Lower lobe of right lung (tissue), 2 donors: Measurements from ENCODE around the gene ATG4D. TPM values are rescaled to one million over a fixed set of nuclear protein-coding genes. Genes with fewer than 3 reads are reported as not detected.
"Not testable (repeated sequence)": the region's sequence is repeated elsewhere in the genome, so short reads cannot be mapped to it uniquely, and the experiment has no call there.

Experiments
- ATAC-seq, 2 donors: fragments of 200-7000 bp; cut with Tn5 transposase; one replicate each; pipeline ENCODE4 v1.9.1; 2020 to 2022; ENCODE audit warnings: mild to moderate bottlenecking in 2 of 2, moderate library complexity in 2 of 2
- DNase-seq: peaks from one replicate; pipeline ENCODE4 v3.0.0-alpha.2; 2020
- H3K27ac ChIP-seq: fragments of 200-600 bp; one replicate; pipeline ENCODE4 v1.8.0; 2022
- H3K27me3 ChIP-seq: fragments of 200-600 bp; one replicate; pipeline ENCODE4 v1.8.0; 2022; ENCODE audit warnings: low read depth
- H3K36me3 ChIP-seq: fragments of 200-600 bp; one replicate; pipeline ENCODE4 v1.8.0; 2022; ENCODE audit warnings: mild to moderate bottlenecking
- H3K4me1 ChIP-seq: fragments of 200-600 bp; one replicate; pipeline ENCODE4 v1.8.0; 2022
- H3K4me3 ChIP-seq: fragments of 200-600 bp; one replicate; pipeline ENCODE4 v1.8.0; 2022; ENCODE audit warnings: mild to moderate bottlenecking
- H3K9me3 ChIP-seq: fragments of 200-600 bp; one replicate; pipeline ENCODE4 v1.8.0; 2022
- intact Hi-C: fragments of 100-400 bp; cut with DNase I; formaldehyde crosslinking; loops from one replicate; pipeline ENCODE4 v1.11.0; 2022
- total RNA-seq: library from RNA; stranded (reverse); fragmentation: NEBNext Ultra II Directional; extraction: Animal tissue kit (Norgen Biotek cat#: 25700); gene quantifications from one replicate; pipeline ENCODE4 v1.2.1, GENCODE V29; 2021
- TF ChIP-seq, protein P1 (sequence below): fragments of 200-600 bp; IDR thresholded peaks from one replicate; pipeline ENCODE4 v1.8.0; 2022; ENCODE audit warnings: antibody characterized with exemption, mild to moderate bottlenecking
- donor health status: DM: no; HTN: yes; CAD: no; lungs with severe emphysema.

The ATG4D gene
- total RNA-seq, 1 donor from 2014 or later = 22.9 TPM

GRCh38 chr19:10550336-10550735 lies 6.6 kb downstream of the ATG4D start:
- H3K4me1 ChIP-seq = peaks cover 8% of the 10 kb centered on the region
- TF ChIP-seq, protein P1, sequence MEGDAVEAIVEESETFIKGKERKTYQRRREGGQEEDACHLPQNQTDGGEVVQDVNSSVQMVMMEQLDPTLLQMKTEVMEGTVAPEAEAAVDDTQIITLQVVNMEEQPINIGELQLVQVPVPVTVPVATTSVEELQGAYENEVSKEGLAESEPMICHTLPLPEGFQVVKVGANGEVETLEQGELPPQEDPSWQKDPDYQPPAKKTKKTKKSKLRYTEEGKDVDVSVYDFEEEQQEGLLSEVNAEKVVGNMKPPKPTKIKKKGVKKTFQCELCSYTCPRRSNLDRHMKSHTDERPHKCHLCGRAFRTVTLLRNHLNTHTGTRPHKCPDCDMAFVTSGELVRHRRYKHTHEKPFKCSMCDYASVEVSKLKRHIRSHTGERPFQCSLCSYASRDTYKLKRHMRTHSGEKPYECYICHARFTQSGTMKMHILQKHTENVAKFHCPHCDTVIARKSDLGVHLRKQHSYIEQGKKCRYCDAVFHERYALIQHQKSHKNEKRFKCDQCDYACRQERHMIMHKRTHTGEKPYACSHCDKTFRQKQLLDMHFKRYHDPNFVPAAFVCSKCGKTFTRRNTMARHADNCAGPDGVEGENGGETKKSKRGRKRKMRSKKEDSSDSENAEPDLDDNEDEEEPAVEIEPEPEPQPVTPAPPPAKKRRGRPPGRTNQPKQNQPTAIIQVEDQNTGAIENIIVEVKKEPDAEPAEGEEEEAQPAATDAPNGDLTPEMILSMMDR = no peak
- H3K27me3 ChIP-seq = no peaks in the 10 kb centered on the region
- H3K36me3 ChIP-seq = peaks cover 98% of the 10 kb centered on the region
- no peak for ATAC-seq
- intact Hi-C loops = no loop called here
- DNase-seq = no peak
- H3K9me3 ChIP-seq = no peaks in the 10 kb centered on the region
- H3K4me3 ChIP-seq = no peak overlapping the region
- H3K27ac ChIP-seq = no peak overlapping the region

GRCh38 chr19:10551006-10551405 lies 7.3 kb downstream of the ATG4D start:
- DNase-seq, H3K4me3 ChIP-seq, intact Hi-C loops, H3K27ac ChIP-seq, ATAC-seq, H3K9me3 ChIP-seq, H3K4me1 ChIP-seq, H3K27me3 ChIP-seq: not testable (repeated sequence)
- H3K36me3 ChIP-seq = peaks cover 98% of the 10 kb centered on the region

DNA sequence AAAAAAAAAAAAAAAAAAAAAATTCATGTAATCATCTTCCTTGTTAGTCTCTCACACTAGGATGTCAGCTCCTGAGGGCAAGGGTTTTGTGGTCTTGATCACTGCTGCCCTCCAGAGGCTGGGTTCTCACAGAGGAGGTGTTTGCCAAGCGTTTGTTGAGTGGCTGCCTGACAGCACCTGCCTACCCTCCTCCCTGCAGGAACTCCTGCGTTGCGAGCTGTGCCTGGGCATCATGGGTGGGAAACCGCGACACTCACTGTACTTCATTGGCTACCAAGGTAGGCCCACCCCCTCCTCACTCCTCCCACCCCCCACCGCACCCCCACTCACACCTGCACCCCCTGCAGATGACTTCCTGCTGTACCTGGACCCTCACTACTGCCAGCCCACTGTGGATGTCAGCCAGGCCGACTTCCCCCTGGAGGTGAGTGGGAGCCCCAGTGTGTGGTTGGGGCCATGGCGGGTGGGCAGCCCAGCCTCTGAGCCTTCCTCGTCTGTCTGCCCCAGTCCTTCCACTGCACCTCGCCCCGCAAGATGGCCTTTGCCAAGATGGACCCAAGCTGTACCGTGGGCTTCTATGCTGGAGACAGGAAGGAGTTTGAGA lies 8.1 kb downstream of the ATG4D start:
- H3K36me3 ChIP-seq = peaks cover 98% of the 10 kb centered on the region
- no peaks in the 10 kb centered on the region for H3K9me3 ChIP-seq
- H3K27me3 ChIP-seq = no peaks in the 10 kb centered on the region
- DNase-seq = no peak
- intact Hi-C loops = no loop called here
- ATAC-seq = peak in 1 of 2 donors; percentile 21
- no peak overlapping the region for H3K27ac ChIP-seq
- H3K4me3 ChIP-seq = no peak overlapping the region
- TF ChIP-seq, protein P1 = no peak
- peaks cover 6% of the 10 kb centered on the region for H3K4me1 ChIP-seq

GRCh38 chr19:10552510-10553053 lies 8.9 kb downstream of the ATG4D start:
- intact Hi-C loops = no loop called here
- peaks cover 6% of the 10 kb centered on the region for H3K4me1 ChIP-seq
- no peak overlapping the region for H3K4me3 ChIP-seq
- no peaks in the 10 kb centered on the region for H3K9me3 ChIP-seq
- peaks cover 98% of the 10 kb centered on the region for H3K36me3 ChIP-seq
- TF ChIP-seq, protein P1 = no peak
- no peaks in the 10 kb centered on the region for H3K27me3 ChIP-seq
- DNase-seq = no peak
- H3K27ac ChIP-seq = no peak overlapping the region
- ATAC-seq = peak; percentile 20 to 25

DNA sequence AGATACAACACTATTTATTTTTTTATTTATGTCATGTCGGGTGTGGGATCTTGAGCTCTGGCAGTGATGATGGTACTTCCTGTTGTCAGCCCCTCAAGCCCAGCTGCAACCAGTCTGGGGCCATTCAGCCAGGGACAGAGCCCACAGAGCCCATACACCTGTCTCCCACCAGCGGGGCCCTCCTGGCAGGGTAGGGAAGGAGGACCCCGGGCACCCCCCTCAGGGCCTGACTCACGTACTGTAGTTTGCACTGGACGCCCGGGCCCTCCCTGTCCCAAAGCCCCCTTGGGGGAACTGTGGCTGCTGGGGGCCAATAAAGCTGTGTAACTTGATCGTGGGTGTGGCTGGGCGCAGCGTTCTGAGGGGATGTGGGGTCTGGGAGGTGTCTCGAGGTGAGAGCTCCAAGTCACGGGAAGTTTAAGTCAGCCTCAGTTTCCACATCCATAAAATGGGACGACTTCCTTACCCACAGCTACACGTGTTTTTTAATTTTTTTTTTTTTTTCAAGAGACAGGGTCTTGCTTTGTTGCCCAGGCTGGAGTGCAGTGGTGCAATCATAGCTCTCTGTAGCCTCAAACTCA lies 9.5 kb downstream of the ATG4D start:
- no peak overlapping the region for H3K4me3 ChIP-seq
- H3K36me3 ChIP-seq = peaks cover 100% of the 10 kb centered on the region
- intact Hi-C loops = no loop called here
- no peaks in the 10 kb centered on the region for H3K27me3 ChIP-seq
- no peak for ATAC-seq
- no peaks in the 10 kb centered on the region for H3K9me3 ChIP-seq
- TF ChIP-seq, protein P1 = no peak
- H3K27ac ChIP-seq = no peak overlapping the region
- H3K4me1 ChIP-seq = peaks cover 6% of the 10 kb centered on the region
- DNase-seq = no peak

- no peak overlapping the region for H3K27ac ChIP-seq
- intact Hi-C loops = no loop called here
- no peaks in the 10 kb centered on the region for H3K27me3 ChIP-seq
- no peaks in the 10 kb centered on the region for H3K9me3 ChIP-seq
- H3K4me3 ChIP-seq = no peak overlapping the region
- H3K36me3 ChIP-seq = peaks cover 99% of the 10 kb centered on the region
- no peak for DNase-seq
- H3K4me1 ChIP-seq = peaks cover 6% of the 10 kb centered on the region
- ATAC-seq = peak; percentile 25 to 34
- TF ChIP-seq, protein P1 = no peak
These were observed 10.3 kb downstream of the ATG4D start for GRCh38 chr19:10553943-10554381.
